ENCODE results near the gene EEF2.
"Not testable (repeated sequence)": the region's sequence is repeated elsewhere in the genome, so short reads cannot be mapped to it uniquely, and the experiment has no call there.

The EEF2 gene

GRCh38 chr19:4012975-4013634 is 27.8 kb upstream of the EEF2 start:
- TF ChIP-seq, protein P1, sequence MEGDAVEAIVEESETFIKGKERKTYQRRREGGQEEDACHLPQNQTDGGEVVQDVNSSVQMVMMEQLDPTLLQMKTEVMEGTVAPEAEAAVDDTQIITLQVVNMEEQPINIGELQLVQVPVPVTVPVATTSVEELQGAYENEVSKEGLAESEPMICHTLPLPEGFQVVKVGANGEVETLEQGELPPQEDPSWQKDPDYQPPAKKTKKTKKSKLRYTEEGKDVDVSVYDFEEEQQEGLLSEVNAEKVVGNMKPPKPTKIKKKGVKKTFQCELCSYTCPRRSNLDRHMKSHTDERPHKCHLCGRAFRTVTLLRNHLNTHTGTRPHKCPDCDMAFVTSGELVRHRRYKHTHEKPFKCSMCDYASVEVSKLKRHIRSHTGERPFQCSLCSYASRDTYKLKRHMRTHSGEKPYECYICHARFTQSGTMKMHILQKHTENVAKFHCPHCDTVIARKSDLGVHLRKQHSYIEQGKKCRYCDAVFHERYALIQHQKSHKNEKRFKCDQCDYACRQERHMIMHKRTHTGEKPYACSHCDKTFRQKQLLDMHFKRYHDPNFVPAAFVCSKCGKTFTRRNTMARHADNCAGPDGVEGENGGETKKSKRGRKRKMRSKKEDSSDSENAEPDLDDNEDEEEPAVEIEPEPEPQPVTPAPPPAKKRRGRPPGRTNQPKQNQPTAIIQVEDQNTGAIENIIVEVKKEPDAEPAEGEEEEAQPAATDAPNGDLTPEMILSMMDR (IDR thresholded peaks at IDR 0.05): no peak
- intact Hi-C loops (cut with DNase I; ENCODE audit: low total_unique reads): no loop called here
- H3K9me3 ChIP-seq: no peaks in the 10 kb centered on the region
- peaks cover 12 to 41% (median 24%) of the 10 kb centered on the region in 3 donors for H3K36me3 ChIP-seq
- peaks cover 0 to 74% (median 55%) of the 10 kb centered on the region in 4 donors for H3K4me1 ChIP-seq
- no peak overlapping the region for H3K27ac ChIP-seq
- no peaks in the 10 kb centered on the region for H3K27me3 ChIP-seq
- H3K4me3 ChIP-seq: no peak overlapping the region
- DNase-seq: no peak

DNA sequence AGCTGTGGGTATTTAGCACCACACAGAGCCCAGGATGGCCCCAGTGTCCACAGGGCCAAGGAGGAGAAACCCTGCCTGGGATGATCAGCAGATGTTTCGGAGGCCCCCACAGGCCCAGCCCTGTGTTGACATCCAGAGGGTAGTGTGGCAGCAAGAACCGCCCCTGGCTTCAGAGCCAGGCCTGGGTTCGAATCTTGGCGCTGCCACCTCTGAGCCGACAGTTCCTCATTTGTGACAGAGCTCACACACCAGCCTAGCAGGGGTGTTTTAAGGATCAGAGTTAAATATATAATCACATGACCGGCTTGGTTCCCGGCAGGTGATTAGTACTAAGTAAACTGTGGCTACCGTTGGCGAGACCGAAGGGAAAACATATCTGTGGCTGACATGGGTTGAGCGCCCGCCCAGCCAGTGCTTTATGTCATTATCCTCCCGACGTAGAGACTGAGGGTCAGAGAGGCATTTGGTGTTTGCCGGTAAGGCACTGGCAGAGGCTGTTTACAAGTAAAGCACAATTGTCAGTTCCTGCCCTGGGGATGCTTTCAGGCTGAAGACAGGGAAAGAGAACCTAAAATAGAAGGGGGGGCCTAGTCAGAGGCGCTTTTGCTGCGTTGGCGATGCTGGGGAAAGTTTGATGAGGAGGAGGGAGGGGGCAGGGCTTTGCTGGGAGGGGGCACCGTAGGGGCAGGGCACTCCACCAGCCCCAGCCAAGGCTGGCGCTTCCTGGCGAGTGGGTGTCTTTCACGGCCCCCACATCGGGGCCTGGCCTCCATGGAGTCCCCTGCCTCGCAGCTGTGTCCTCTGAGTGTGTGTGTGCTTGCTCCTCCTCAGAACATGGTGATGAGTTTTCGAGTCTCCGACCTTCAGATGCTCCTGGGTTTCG is 27.1 kb upstream of the EEF2 start:
- peaks cover 0 to 75% (median 55%) of the 10 kb centered on the region in 4 donors for H3K4me1 ChIP-seq
- TF ChIP-seq, protein P1 (IDR thresholded peaks at IDR 0.05): no peak
- H3K9me3 ChIP-seq: no peaks in the 10 kb centered on the region
- peaks cover 12 to 33% (median 21%) of the 10 kb centered on the region in 3 donors for H3K36me3 ChIP-seq
- no peak for DNase-seq
- no peak overlapping the region for H3K27ac ChIP-seq
- intact Hi-C loops (cut with DNase I; ENCODE audit: low total_unique reads): no loop called here
- H3K4me3 ChIP-seq: no peak overlapping the region
- H3K27me3 ChIP-seq: no peaks in the 10 kb centered on the region

GRCh38 chr19:4011430-4011829 is 26.2 kb upstream of the EEF2 start:
- H3K9me3 ChIP-seq; DNase-seq; H3K27ac ChIP-seq; intact Hi-C loops (cut with DNase I; ENCODE audit: low total_unique reads); H3K27me3 ChIP-seq; H3K4me3 ChIP-seq: not testable (repeated sequence)
- Histone ChIP-seq H3K4me1 (peaks cover 0 to 75% (median 59%) of the 10 kb centered on the region in 4 donors), H3K36me3 (peaks cover 12 to 32% (median 20%) of the 10 kb centered on the region in 3 donors)

- peaks cover 12 to 32% (median 15%) of the 10 kb centered on the region in 3 donors for H3K36me3 ChIP-seq
- no peaks in the 10 kb centered on the region for H3K27me3 ChIP-seq
- no peak overlapping the region for H3K4me3 ChIP-seq
- no peak for DNase-seq
- no peak overlapping the region for H3K27ac ChIP-seq
- peaks cover 0 to 70% (median 56%) of the 10 kb centered on the region in 4 donors for H3K4me1 ChIP-seq
- TF ChIP-seq, protein P1 (IDR thresholded peaks at IDR 0.05): no peak
- H3K9me3 ChIP-seq: no peaks in the 10 kb centered on the region
- intact Hi-C loops (cut with DNase I; ENCODE audit: low total_unique reads): no loop called here
These were observed 25.5 kb upstream of the EEF2 start for GRCh38 chr19:4010808-4011110.

GRCh38 chr19:4009990-4010807 is 24.9 kb upstream of the EEF2 start:
- no peak overlapping the region for H3K4me3 ChIP-seq
- TF ChIP-seq, protein P1 (IDR thresholded peaks at IDR 0.05): no peak
- H3K27ac ChIP-seq: no peak overlapping the region
- no peak for DNase-seq
- H3K36me3 ChIP-seq: peaks cover 12 to 32% (median 15%) of the 10 kb centered on the region in 3 donors
- H3K9me3 ChIP-seq: no peaks in the 10 kb centered on the region
- peaks cover 0 to 65% (median 50%) of the 10 kb centered on the region in 4 donors for H3K4me1 ChIP-seq
- intact Hi-C loops (cut with DNase I; ENCODE audit: low total_unique reads): loop anchor here (5.0 kb wide), 2 partner anchors 47 to 828 kb away; no protein-coding TSS in a partner anchor
- H3K27me3 ChIP-seq: no peaks in the 10 kb centered on the region
